Activated T-cell treated with anti-CD3 and anti-CD28 coated beads, Interleukin-2, amount 50 U/mL, for 4 hours (primary cell): ENCODE data around the gene HEXD. TPM values are rescaled to one million over a fixed set of nuclear protein-coding genes. Genes with fewer than 3 reads are reported as not detected.

Experiments
- ATAC-seq, 2 donors: fragments of 200-7000 bp; cut with Tn5 transposase; one replicate each; pipeline ENCODE4 v1.10.0; 2021
- DNase-seq: peaks from one replicate; pipeline ENCODE4 v3.0.0-alpha.2; 2020
- H3K27me3 Mint-ChIP-seq: one replicate; pipeline ENCODE4 v1.8.0; 2021; ENCODE audit warnings: low read depth, mixed read lengths
- H3K36me3 Mint-ChIP-seq: one replicate; pipeline ENCODE4 v1.8.0; 2022; ENCODE audit warnings: mixed read lengths; ENCODE audit not compliant: insufficient read depth
- H3K4me1 Mint-ChIP-seq: one replicate; pipeline ENCODE4 v1.8.0; 2021; ENCODE audit warnings: low read depth, mixed read lengths
- H3K4me3 Mint-ChIP-seq: one replicate; pipeline ENCODE4 v1.8.0; 2021; ENCODE audit warnings: mild to moderate bottlenecking, moderate library complexity, mixed read lengths
- H3K9me3 Mint-ChIP-seq: one replicate; pipeline ENCODE4 v1.8.0; 2021; ENCODE audit warnings: mixed read lengths
- total RNA-seq, 3 donors: library from RNA; stranded (reverse); gene quantifications; one replicate each; pipeline ENCODE4 v1.2.1, GENCODE V29; 2021

HEXD gene
- total RNA-seq, 3 donors from 2014 or later, result 16.5 to 19.9 (median 19.0) TPM

DNA sequence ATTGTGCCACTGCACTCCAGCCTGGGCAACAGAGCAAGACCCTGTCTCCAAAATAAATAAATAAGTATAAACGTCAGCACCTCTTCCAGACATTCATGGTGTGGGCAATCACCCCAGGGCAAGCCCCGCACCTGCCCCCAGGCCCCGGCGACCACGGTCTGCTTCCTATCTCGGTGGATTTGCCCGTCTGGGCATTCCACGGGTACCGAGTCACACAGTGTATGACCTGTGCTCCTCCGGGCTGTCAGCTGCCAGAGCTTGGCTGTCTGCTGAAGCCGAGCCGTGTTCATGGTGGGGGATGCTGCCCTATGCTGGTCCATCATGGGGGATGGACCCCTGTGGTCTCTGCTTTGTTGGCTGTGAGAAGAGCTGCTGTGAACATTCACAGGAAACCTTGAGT lies 17.0 kb downstream of the HEXD start:
- DNase-seq, result no peak
- Mint-ChIP-seq H3K27me3 (no peaks in the 10 kb centered on the region), H3K4me3 (no peak overlapping the region), H3K4me1 (peaks cover 14% of the 10 kb centered on the region), H3K9me3 (no peaks in the 10 kb centered on the region), H3K36me3 (peaks cover 5% of the 10 kb centered on the region)
- ATAC-seq, result no peak

DNA sequence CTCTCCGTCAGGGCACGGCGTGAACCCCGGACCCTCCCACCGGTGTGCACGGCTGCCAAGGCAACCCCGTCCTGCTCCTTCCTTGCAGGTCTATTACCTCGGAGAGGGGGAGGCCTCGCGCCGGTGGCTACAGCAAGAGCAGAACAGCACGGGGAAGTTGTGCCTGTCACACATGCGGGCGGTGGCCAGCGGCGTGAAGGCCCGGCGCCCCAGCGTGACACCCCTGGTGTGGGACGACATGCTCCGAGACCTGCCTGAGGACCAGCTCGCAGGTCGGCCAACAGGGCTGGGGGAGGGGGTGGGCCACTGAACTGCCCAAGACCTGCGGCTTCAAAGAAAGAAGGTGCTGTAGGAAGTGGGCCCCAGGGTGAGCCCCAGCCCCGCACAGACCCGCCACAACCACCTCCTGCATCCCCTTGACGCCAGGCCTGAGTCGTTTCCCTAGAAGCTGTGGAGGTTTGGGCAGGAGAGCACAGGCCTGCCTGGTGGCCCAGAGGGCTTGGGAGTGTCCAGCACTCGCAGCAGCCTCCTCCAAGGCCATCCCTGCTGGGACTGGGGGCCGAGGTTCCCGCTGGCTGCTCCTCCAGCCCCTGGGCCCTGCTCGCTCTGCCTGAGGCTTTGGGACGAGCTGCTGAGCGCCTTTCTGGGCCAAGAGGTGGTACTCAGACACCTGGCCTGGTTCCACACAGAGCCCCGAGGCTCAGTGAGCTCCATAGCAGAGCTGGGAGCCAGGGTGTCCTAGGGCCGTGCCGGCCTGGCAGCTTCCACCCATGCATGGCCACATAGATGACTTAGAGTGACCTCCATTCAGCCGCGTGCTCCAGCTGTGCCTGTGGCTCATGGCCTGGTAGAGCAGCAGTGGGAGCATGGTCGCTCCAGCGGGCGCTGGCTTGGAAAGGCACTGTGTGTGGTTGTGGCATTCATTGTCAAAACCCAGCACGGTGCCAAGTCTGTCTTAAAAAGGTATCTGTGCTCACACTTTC lies 17.7 kb downstream of the HEXD start:
- DNase-seq (no peak), ATAC-seq (no peak)
- Mint-ChIP-seq H3K27me3 (no peaks in the 10 kb centered on the region), H3K36me3 (peaks cover 1% of the 10 kb centered on the region), H3K9me3 (no peaks in the 10 kb centered on the region), H3K4me3 (no peak overlapping the region), H3K4me1 (peaks cover 10% of the 10 kb centered on the region)

DNA sequence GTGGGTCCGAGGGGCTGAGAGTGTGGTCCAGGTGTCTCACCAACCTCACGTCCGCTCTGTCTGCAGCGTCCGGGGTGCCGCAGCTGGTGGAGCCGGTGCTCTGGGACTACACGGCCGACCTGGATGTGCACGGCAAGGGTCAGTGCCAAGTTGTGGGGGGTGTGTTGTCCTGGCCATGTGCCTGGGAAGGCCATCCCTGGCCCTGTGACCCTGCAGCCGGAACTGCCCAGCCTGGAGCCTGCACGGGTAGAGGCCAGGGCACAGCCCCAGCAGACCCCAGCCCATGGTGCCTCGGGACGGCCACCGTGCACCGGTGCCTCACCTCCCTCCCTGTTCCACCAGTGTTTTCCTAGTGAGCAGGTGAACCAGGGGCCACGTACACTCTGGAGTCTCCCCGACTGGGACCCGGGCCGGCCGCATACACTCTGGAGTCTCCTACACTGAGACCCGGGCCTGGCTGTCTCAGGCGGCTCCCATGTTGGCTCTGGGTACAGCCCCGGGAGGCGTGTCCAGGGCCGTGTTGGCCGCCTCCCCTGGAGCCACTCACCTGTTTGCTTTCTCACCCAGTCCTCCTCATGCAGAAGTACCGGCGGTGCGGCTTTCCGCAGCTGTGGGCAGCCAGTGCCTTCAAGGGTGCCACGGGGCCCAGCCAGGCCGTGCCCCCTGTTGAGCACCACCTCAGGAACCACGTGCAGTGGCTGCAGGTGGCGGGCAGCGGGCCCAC lies 18.6 kb downstream of the HEXD start:
- Mint-ChIP-seq H3K4me3 (no peak overlapping the region), H3K4me1 (peaks cover 10% of the 10 kb centered on the region), H3K36me3 (peaks cover 1% of the 10 kb centered on the region), H3K27me3 (no peaks in the 10 kb centered on the region), H3K9me3 (no peaks in the 10 kb centered on the region)
- DNase-seq (no peak), ATAC-seq (no peak)

DNA sequence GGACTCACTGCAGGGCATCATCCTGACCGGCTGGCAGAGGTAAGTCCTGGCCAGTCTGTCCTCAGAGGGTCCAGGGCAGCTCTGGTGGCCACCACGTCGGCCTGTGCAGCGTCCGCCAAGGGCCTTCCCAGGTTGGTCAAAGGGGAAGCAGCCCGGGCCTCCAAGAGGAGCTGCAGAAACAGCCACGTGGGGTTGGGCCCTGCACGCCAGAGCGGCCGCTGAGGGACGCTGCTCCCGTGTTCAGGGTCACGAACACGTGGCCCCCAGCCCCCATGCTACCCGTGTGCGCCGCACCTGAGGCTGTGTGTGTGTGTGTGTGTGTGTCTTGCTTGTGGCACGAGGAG lies 19.1 kb downstream of the HEXD start:
- peaks cover 10% of the 10 kb centered on the region for H3K4me1 Mint-ChIP-seq
- peaks cover 1% of the 10 kb centered on the region for H3K36me3 Mint-ChIP-seq
- DNase-seq (no peak), ATAC-seq (no peak)
- no peaks in the 10 kb centered on the region for H3K9me3 Mint-ChIP-seq
- H3K4me3 Mint-ChIP-seq, result no peak overlapping the region
- no peaks in the 10 kb centered on the region for H3K27me3 Mint-ChIP-seq

DNA sequence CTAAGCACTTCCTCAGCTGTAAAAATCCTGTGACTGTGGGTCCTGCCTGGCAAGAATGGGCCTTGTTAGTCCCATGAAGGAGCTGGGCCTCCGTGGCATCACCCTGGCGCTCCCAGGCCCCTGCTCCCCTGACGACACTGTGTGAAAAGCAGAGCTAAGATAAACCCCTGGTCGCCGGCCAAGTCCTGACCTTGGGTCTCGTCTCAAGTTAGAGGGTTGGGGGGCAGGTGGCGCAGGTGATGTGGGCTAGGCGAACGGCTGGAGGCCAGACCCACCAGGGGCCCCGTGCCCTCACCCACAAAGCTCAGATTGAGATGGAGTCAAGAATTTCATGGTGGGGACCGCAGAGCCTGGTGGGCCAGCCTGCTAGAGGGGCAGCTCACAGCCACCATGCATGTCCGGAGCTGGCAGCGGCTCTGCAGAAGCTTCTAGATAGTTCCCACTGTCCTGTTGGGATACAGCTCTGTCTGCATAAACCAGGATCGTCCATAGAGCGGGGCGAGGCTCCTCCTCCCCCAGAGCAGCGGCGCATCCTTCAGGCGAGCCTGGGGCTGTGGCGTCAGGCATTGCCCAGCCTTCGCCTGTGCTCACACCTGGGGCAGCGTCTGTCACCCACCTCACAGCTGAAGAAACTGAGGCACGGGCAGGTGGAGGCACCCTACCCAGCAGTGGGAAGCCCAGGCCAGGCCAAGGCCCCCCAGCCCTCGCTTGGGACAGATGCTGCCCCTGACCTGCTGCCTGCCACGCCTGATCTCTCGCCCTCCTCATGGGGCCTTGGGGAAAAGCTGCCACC lies 20.4 kb downstream of the HEXD start:
- Mint-ChIP-seq H3K36me3 (peaks cover 6% of the 10 kb centered on the region), H3K9me3 (no peaks in the 10 kb centered on the region), H3K4me3 (no peak overlapping the region), H3K4me1 (peaks cover 10% of the 10 kb centered on the region), H3K27me3 (no peaks in the 10 kb centered on the region)
- DNase-seq (no peak), ATAC-seq (no peak)

DNA sequence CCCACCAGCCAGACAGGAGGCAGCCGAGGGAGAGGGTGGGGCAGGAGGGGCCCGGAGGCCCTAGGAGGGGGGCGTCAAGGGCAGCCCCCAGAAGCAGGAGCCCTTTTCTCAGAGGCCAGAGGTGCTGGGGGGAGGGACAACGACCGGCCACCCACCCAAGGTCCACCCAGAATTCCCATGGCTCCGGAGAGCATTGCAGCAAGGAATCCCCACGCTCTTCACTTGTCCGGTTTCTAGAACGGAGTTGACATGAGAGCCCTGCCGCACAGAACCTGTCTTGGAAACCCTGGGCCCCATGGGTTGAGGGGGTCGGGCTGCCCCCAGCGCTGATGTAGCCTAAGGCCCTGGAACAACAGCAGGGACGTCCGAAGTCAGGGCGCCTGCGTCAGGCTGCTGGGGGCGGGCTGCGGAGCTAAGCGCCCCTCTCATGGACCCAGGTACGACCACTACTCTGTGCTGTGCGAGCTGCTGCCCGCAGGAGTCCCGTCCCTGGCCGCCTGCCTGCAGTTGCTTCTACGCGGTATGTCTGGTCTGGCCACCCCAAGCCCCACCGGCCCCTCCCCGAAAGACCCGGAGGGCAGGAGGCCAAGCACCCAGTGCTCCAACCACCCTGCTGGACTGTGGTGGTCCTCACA lies 21.2 kb downstream of the HEXD start:
- Mint-ChIP-seq H3K9me3 (no peaks in the 10 kb centered on the region), H3K4me3 (no peak overlapping the region), H3K27me3 (no peaks in the 10 kb centered on the region), H3K36me3 (peaks cover 4% of the 10 kb centered on the region), H3K4me1 (peaks cover 6% of the 10 kb centered on the region)
- no peak for DNase-seq
- ATAC-seq, result no peak

DNA sequence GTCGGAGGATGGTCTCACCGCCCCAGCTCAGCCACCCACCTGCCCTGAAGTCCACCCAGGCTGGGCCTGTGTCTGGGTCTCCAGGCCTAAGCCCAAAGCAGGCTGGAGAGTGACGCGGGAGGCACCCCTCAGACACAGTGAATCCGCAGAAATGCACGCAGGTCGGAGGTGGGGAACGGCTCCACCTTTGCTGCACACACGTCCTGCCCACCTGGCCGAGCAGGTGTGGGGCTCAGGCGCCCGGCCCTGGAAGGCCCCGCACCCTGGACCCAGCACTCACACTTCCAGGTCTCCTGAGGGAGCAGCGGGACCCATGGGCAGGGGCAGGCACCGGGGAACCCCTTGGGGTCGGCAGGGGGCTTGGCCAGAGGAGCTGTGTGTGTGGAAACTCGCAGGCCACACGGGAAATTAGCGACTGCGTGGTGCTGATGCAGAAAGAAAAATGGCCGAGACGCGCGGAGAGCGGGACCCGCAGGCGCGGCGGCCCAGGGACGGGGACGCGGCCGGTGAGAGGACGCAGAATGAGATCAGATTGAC lies 21.8 kb downstream of the HEXD start:
- H3K4me3 Mint-ChIP-seq, result no peak overlapping the region
- H3K36me3 Mint-ChIP-seq, result peaks cover 4% of the 10 kb centered on the region
- H3K27me3 Mint-ChIP-seq, result no peaks in the 10 kb centered on the region
- DNase-seq (no peak), ATAC-seq (no peak)
- H3K4me1 Mint-ChIP-seq, result peaks cover 2% of the 10 kb centered on the region
- no peaks in the 10 kb centered on the region for H3K9me3 Mint-ChIP-seq

DNA sequence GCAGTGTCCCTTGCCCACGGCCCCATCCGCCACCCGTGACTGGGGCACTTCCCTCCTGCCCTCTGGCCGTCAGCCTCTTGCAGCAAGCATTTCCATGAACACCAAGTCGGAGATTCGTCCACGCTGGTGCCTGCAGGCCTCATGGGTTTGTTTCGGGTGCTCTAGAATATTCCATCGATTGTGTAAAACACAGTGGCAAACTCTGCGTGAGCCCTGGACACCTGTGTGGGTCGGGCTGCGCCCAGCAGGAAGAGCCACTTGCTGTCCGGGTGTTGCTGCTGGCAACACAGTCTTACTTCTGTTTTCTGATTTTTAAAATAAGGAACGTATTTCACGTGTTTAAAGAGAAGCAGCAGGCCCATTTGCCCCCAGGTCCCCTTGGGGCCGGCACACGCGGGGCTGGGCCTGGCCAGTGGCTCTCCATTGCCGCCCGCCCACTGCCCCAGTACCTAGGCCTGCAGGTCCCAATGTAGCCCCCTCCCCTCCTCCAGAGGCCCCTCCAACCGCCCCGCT lies 22.4 kb downstream of the HEXD start:
- DNase-seq (no peak), ATAC-seq (no peak)
- Mint-ChIP-seq H3K4me1 (no peaks in the 10 kb centered on the region), H3K36me3 (peaks cover 4% of the 10 kb centered on the region), H3K27me3 (no peaks in the 10 kb centered on the region), H3K9me3 (no peaks in the 10 kb centered on the region), H3K4me3 (no peak overlapping the region)

DNA sequence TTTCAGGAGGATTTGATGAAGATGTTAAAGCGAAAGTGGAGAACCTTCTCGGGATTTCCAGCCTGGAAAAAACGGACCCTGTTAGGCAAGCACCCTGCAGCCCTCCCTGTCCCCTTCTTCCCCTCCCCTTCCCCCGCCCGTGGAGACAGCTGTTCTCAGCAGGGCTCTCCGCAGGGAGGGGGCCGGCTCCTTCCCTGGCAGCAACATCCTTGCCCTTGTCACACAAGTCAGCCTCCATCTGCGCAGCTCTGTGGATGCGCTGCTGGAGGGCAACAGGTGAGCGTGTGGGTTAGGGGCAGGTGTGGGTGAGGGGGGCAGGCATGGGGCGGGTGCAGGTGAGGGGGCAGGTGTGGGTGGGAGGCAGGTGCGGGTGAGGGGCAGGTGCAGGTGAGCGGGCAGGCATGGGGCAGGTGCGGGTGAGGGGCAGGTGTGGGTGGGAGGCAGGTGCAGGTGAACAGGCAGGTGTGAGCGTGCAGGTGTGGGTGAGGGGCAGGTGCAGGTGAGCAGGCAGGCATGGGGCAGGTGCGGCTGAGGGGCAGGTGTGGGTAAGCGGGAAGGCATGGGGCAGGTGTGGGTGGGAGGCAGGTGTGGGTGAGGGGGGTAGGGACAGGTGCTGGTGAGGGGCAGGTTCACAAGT lies 23.0 kb downstream of the HEXD start:
- Mint-ChIP-seq H3K27me3 (no peaks in the 10 kb centered on the region), H3K4me1 (peaks cover 3% of the 10 kb centered on the region), H3K36me3 (peaks cover 4% of the 10 kb centered on the region), H3K4me3 (no peak overlapping the region), H3K9me3 (no peaks in the 10 kb centered on the region)
- DNase-seq (no peak), ATAC-seq (no peak)

DNA sequence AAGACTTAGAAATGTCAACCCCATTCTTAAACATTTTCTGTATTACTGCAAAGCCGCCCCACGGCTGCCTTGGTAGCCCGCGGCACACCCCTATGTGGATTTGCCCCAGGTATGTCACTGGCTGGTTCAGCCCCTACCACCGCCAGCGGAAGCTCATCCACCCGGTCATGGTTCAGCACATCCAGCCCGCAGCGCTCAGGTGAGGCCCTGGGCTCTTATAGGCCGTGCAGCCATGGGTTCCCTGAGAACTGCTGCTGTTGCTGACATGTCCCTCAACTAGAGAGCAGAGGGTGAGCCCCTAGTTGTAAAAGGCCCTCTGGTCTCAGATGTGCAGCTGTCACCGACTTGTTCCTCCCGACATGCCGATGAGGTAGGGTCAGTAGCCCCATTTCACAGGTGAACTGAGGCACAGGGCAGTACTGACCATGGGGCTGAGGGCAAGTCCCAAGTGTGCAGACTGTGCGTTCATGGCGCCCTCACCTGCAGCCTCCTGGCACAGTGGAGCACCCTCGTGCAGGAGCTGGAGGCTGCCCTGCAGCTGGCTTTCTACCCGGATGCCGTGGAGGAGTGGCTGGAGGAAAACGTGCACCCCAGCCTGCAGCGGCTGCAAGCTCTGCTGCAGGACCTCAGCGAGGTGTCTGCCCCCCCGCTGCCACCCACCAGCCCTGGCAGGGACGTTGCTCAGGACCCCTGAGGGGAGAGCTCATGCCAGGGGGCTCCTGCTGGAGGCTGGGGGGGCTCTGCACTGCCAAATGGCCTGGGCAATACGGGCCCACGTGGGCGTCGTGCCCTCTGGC lies 23.7 kb downstream of the HEXD start:
- no peak for ATAC-seq

DNA sequence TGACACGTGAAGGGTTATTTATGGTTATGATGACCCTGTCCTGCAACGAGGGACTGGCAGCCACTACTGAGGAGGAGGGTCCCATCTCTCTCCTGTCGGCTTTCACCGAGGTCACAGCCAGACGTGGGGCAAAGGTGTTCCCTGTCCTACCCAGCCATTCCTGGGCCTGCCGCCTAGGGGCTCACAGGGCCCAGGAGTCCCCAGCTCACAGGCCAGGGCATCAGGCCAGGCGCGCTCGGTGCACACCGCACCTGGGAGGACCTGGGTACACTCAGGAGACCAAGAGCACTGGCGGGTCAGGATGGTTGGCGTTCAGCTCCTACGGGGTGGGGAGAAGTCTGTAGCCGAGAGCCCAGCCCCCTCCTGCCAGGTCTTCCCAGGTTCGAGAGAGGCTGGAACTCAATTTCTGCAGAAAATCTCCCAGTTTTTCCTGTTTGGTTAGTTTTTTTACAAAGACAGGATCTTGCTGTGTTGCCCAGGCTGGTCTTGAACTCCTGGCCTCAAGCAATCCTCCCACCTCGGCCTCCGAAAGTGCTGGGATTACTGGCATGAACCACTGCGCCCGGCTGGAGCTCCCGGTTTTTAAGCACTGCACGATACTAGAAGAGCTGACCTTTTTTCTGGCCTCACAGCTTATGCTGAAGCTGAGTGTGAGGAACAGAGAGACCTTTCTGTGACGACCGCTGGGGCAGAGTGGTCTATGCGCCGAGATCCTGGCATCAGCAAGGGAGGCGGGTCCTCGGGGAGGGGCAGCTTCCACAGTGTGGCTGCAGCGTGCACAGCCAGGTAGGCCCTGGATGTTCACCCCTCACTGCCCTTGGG lies 24.7 kb downstream of the HEXD start:
- Mint-ChIP-seq H3K36me3 (peaks cover 4% of the 10 kb centered on the region), H3K27me3 (no peaks in the 10 kb centered on the region), H3K4me1 (peaks cover 14% of the 10 kb centered on the region), H3K9me3 (no peaks in the 10 kb centered on the region), H3K4me3 (no peak overlapping the region)
- ATAC-seq (no peak), DNase-seq (no peak)

More for the DNA sequence above, 23.7 kb downstream of the HEXD start:
- Mint-ChIP-seq H3K4me1 (peaks cover 9% of the 10 kb centered on the region), H3K4me3 (no peak overlapping the region), H3K36me3 (peaks cover 4% of the 10 kb centered on the region), H3K27me3 (no peaks in the 10 kb centered on the region), H3K9me3 (no peaks in the 10 kb centered on the region)
- DNase-seq, result no peak
